Liver (tissue), 9 donors: Measurements from ENCODE around the gene EXOG. TPM values are rescaled to one million over a fixed set of nuclear protein-coding genes. Genes with fewer than 3 reads are reported as not detected.

Experiments used
- DNase-seq: peaks from one replicate; pipeline ENCODE4 v3.0.0-alpha.2; 2017; ENCODE audit warnings: low spot score
- H3K27ac ChIP-seq, 2 donors: one replicate each; pipeline ENCODE4 v1.7.0; 2013; ENCODE audit warnings: inconsistent platforms in 2 of 2, low read length in 2 of 2, control low read depth in 1 of 2, low read depth in 1 of 2, mild to moderate bottlenecking in 1 of 2
- H3K27me3 ChIP-seq, 4 donors: one replicate each; pipeline versions ENCODE4 v1.6.1 to v1.7.0; 2013; ENCODE audit warnings: low read length in 3 of 4, inconsistent platforms in 1 of 4, mild to moderate bottlenecking in 1 of 4, moderate library complexity in 1 of 4; ENCODE audit not compliant: control insufficient read depth in 4 of 4, insufficient read depth in 4 of 4
- H3K36me3 ChIP-seq, 4 donors: one replicate each; pipeline versions ENCODE4 v1.6.1 to v1.7.0; 2013; ENCODE audit warnings: low read length in 3 of 4, mild to moderate bottlenecking in 3 of 4, low read depth in 1 of 4, moderate library complexity in 1 of 4; ENCODE audit not compliant: control insufficient read depth in 4 of 4, insufficient read depth in 3 of 4
- H3K4me1 ChIP-seq, 4 donors: one replicate each; pipeline versions ENCODE4 v1.6.1 to v1.7.0; 2013; ENCODE audit warnings: low read length in 3 of 4, mild to moderate bottlenecking in 3 of 4, moderate library complexity in 1 of 4; ENCODE audit not compliant: control insufficient read depth in 4 of 4, insufficient read depth in 4 of 4
- H3K4me3 ChIP-seq, 3 donors: one replicate each; pipeline versions ENCODE4 v1.6.1 to v1.7.0; 2013; ENCODE audit warnings: low read length in 3 of 3, control low read depth in 1 of 3, low read depth in 1 of 3, mild to moderate bottlenecking in 1 of 3
- H3K9ac ChIP-seq, 2 donors: one replicate each; pipeline ENCODE4 v1.7.0; 2013; ENCODE audit warnings: low read length in 2 of 2, mild to moderate bottlenecking in 2 of 2, moderate library complexity in 2 of 2, control low read depth in 1 of 2, low read depth in 1 of 2
- H3K9me3 ChIP-seq, 4 donors: one replicate each; pipeline versions ENCODE4 v1.6.1 to v1.7.0; 2013; ENCODE audit warnings: low read length in 3 of 4; ENCODE audit not compliant: control insufficient read depth in 4 of 4
- ATF3 ChIP-seq: IDR thresholded peaks from 2 replicates; pipeline ENCODE4 v1.6.1; 2016; ENCODE audit warnings: antibody characterized with exemption
- CTCF ChIP-seq: fragments of 150-350 bp; IDR thresholded peaks from 2 replicates; pipeline ENCODE4 v1.5.1; 2017; ENCODE audit warnings: improper control_type of control experiment, low read depth, low read length; ENCODE audit not compliant: missing input control
- EGR1 ChIP-seq, 2 donors: IDR thresholded peaks; 2 replicates each; pipeline ENCODE4 v1.6.1; 2016 to 2018; ENCODE audit warnings: antibody characterized with exemption in 2 of 2, low read depth in 2 of 2
- FOXA1 ChIP-seq: IDR thresholded peaks from 2 replicates; pipeline ENCODE4 v1.6.1; 2016; ENCODE audit warnings: antibody characterized with exemption
- FOXA2 ChIP-seq: IDR thresholded peaks from 2 replicates; pipeline ENCODE4 v1.6.1; 2016; ENCODE audit warnings: antibody characterized with exemption
- GABPA ChIP-seq, 2 donors: IDR thresholded peaks in 1 of 2; conservative IDR thresholded peaks in 1 of 2; 2 replicates each; pipeline ENCODE4 v1.6.1; 2016; ENCODE audit warnings: antibody characterized with exemption in 2 of 2, mild to moderate bottlenecking in 1 of 2, moderate library complexity in 1 of 2
- HNF4A ChIP-seq, 2 donors: conservative IDR thresholded peaks; 2 replicates each; pipeline ENCODE4 v1.6.1; 2016; ENCODE audit warnings: antibody characterized with exemption in 2 of 2, mild to moderate bottlenecking in 2 of 2
- HNF4G ChIP-seq: IDR thresholded peaks from 2 replicates; pipeline ENCODE4 v1.6.1; 2016; ENCODE audit warnings: antibody characterized with exemption
- JUND ChIP-seq, 2 donors: IDR thresholded peaks; 2 replicates each; pipeline ENCODE4 v1.6.1; 2016; ENCODE audit warnings: antibody characterized with exemption in 2 of 2
- MAX ChIP-seq: IDR thresholded peaks from 2 replicates; pipeline ENCODE4 v1.6.1; 2016; ENCODE audit warnings: antibody characterized with exemption
- NR2F2 ChIP-seq: IDR thresholded peaks from 2 replicates; pipeline ENCODE4 v1.6.1; 2016; ENCODE audit warnings: antibody characterized with exemption
- RAD21 ChIP-seq, 2 donors: IDR thresholded peaks; 2 replicates each; pipeline ENCODE4 v1.6.1; 2016; ENCODE audit warnings: antibody characterized with exemption in 2 of 2, mild to moderate bottlenecking in 2 of 2
- REST ChIP-seq: IDR thresholded peaks from 2 replicates; pipeline ENCODE4 v1.6.1; 2016; ENCODE audit warnings: antibody characterized with exemption, mild to moderate bottlenecking
- RXRA ChIP-seq, 2 donors: IDR thresholded peaks; 2 replicates each; pipeline ENCODE4 v1.6.1; 2017 to 2018; ENCODE audit warnings: antibody characterized with exemption in 2 of 2, mild to moderate bottlenecking in 1 of 2
- SP1 ChIP-seq: IDR thresholded peaks from 2 replicates; pipeline ENCODE4 v1.6.1; 2018; ENCODE audit warnings: antibody characterized with exemption, mild to moderate bottlenecking
- TAF1 ChIP-seq: conservative IDR thresholded peaks from 2 replicates; pipeline ENCODE4 v1.6.1; 2016; ENCODE audit warnings: antibody characterized with exemption, mild to moderate bottlenecking
- YY1 ChIP-seq: IDR thresholded peaks from 2 replicates; pipeline ENCODE4 v1.6.1; 2016; ENCODE audit warnings: antibody characterized with exemption, mild to moderate bottlenecking
- ZBTB33 ChIP-seq: IDR thresholded peaks from 2 replicates; pipeline ENCODE4 v1.6.1; 2016; ENCODE audit warnings: antibody characterized with exemption
- WGBS: extraction: QIAGEN DNeasy Blood & Tissue Kit; methylation state at CpG from one replicate; pipeline ENCODE4 v1.1.7; 2013; 5-methylcytosine and 5-hydroxymethylcytosine counted together
- polyA plus RNA-seq, 2 donors: library from polyadenylated mRNA; stranded (reverse) in 1 of 2; unstranded in 1 of 2; fragments of 200-250 nt in 1 of 2; fragments of >200 nt in 1 of 2; fragmentation: Nextera tagmentation in 1 of 2; extraction: Ambion mirVana in 1 of 2; gene quantifications; one replicate each; pipeline versions ENCODE4 v1.2.1 to v1.2.3, GENCODE V29; 2013 to 2015
- total RNA-seq, 2 donors: library from RNA; depleted of rRNA; stranded (reverse); fragments of >200 nt; gene quantifications; one replicate each; pipeline ENCODE4 v1.2.3, GENCODE V29; 2014
- donor health status: healthy.
- donor health status: healthy.
- donor health status: healthy.
- donor health status: healthy.
- donor health status: healthy.

EXOG gene
- total and polyA plus RNA-seq, 4 donors = 2.1 to 4.4 (median 3.9) TPM

GRCh38 chr3:38489766-38490165 is 6.4 kb upstream of the EXOG start:
- H3K4me3 ChIP-seq = no peak overlapping the region
- peaks cover 0 to 6% (median 2%) of the 10 kb centered on the region in 4 donors for H3K36me3 ChIP-seq
- WGBS = 97% methylated on average over 2 of the region's 2 CpGs
- no peak overlapping the region for H3K9ac ChIP-seq
- H3K9me3 ChIP-seq = no peaks in the 10 kb centered on the region
- H3K4me1 ChIP-seq = no peaks in the 10 kb centered on the region
- H3K27ac ChIP-seq = no peak overlapping the region
- no peaks in the 10 kb centered on the region for H3K27me3 ChIP-seq
- DNase-seq = no peak
- no peak for TF ChIP-seq RAD21 (IDR thresholded peaks at IDR 0.05)
- TF ChIP-seq SP1 = no peak
- no peak for TF ChIP-seq TAF1
- no peak for TF ChIP-seq RXRA (IDR thresholded peaks at IDR 0.05)
- TF ChIP-seq HNF4G = no peak
- TF ChIP-seq JUND (IDR thresholded peaks at IDR 0.05) = no peak
- TF ChIP-seq CTCF = no peak
- no peak for TF ChIP-seq HNF4A (conservative IDR thresholded peaks at IDR 0.05)
- no peak for TF ChIP-seq NR2F2
- no peak for TF ChIP-seq ATF3
- TF ChIP-seq MAX = no peak
- no peak for TF ChIP-seq GABPA (IDR thresholded peaks at IDR 0.05 in 1 of 2, conservative IDR thresholded peaks at IDR 0.05 in 1 of 2)
- no peak for TF ChIP-seq ZBTB33
- no peak for TF ChIP-seq FOXA2
- no peak for TF ChIP-seq EGR1 (IDR thresholded peaks at IDR 0.05; ENCODE audit: low read depth in 2 of 2)
- TF ChIP-seq FOXA1 = no peak

GRCh38 chr3:38490281-38491030 is 5.7 kb upstream of the EXOG start:
- Histone ChIP-seq H3K9ac (no peak overlapping the region), H3K27me3 (no peaks in the 10 kb centered on the region), H3K36me3 (peaks cover 0 to 6% (median 2%) of the 10 kb centered on the region in 4 donors), H3K9me3 (no peaks in the 10 kb centered on the region), H3K4me1 (no peaks in the 10 kb centered on the region), H3K4me3 (no peak overlapping the region), H3K27ac (no peak overlapping the region)
- no peak for TF ChIP-seq HNF4A (conservative IDR thresholded peaks at IDR 0.05)
- no peak for TF ChIP-seq HNF4G
- no peak for TF ChIP-seq MAX
- TF ChIP-seq GABPA (IDR thresholded peaks at IDR 0.05 in 1 of 2, conservative IDR thresholded peaks at IDR 0.05 in 1 of 2) = no peak
- TF ChIP-seq REST = no peak
- TF ChIP-seq NR2F2 = no peak
- no peak for TF ChIP-seq JUND (IDR thresholded peaks at IDR 0.05)
- TF ChIP-seq TAF1 = no peak
- TF ChIP-seq CTCF = no peak
- TF ChIP-seq RXRA (IDR thresholded peaks at IDR 0.05) = no peak
- no peak for TF ChIP-seq ATF3
- TF ChIP-seq FOXA2 = no peak
- TF ChIP-seq SP1 = no peak
- TF ChIP-seq YY1 = no peak
- TF ChIP-seq FOXA1 = no peak
- no peak for TF ChIP-seq RAD21 (IDR thresholded peaks at IDR 0.05)
- DNase-seq = no peak
- 92% methylated on average over 11 of the region's 11 CpGs for WGBS
